ENCODE results near the gene PARP11.

GRCh38 chr12:3790642-3791041 is 82.6 kb downstream of the PARP11 start:
- TF ChIP-seq POLR2A (IDR thresholded peaks at IDR 0.05), result no peak
- no peak for TF ChIP-seq CTCF (IDR thresholded peaks at IDR 0.05)
- no peak for TF ChIP-seq POLR2AphosphoS5 (IDR thresholded peaks at IDR 0.05)
